Ovary (tissue), 3 donors: ENCODE results near the gene LRRC4C.

ENCODE experiments used
- CTCF ChIP-seq, 3 donors: fragments of 450-650 bp in 2 of 3; fragments of 200-600 bp in 1 of 3; IDR thresholded peaks; one replicate each; pipeline versions ENCODE4 v1.5.1 to v1.8.0; 2016 to 2022; ENCODE audit warnings: antibody characterized with exemption in 3 of 3, mild to moderate bottlenecking in 1 of 3
- EP300 ChIP-seq: sonication (generic); formaldehyde crosslinking; IDR thresholded peaks from one replicate; pipeline ENCODE4 v1.6.1; 2017; ENCODE audit warnings: antibody characterized with exemption
- POLR2A ChIP-seq: fragments of 450-650 bp; IDR thresholded peaks from one replicate; pipeline ENCODE4 v1.6.1; 2017; ENCODE audit warnings: antibody characterized with exemption, mild to moderate bottlenecking, moderate library complexity
- donor health status: DM: no; HTN: no; CAD: no.

GRCh38 chr11:41058138-41058537 is 401.3 kb downstream of the LRRC4C start:
- no peak for TF ChIP-seq CTCF (IDR thresholded peaks at IDR 0.05)
- no peak for TF ChIP-seq EP300
- TF ChIP-seq POLR2A: no peak
